AG04449 (cell line): ENCODE measurements around the gene MFSD2B.

Experiments used
- CTCF ChIA-PET: fragments of 350-600 bp; formaldehyde crosslinking; extraction: SDS; loops from one replicate; lab custom pipeline; 2021; ENCODE audit warnings: antibody characterized with exemption; lab: Yijun Ruan, JAX
- POLR2A ChIA-PET: fragments of 400-600, 350-600 bp; formaldehyde crosslinking; extraction: SDS; loops from one replicate; lab custom pipeline; 2020; ENCODE audit warnings: antibody characterized with exemption, inconsistent platforms; lab: Yijun Ruan, JAX
- DNase-seq: peaks from one replicate; pipeline ENCODE4 v3.0.0-alpha.2; 2010; ENCODE audit warnings: low read depth, low spot score
- H3K4me3 ChIP-seq: 2 replicates; pipeline ENCODE4 v1.5.1; 2011; ENCODE audit warnings: low read depth, mild to moderate bottlenecking, control low read depth, low read length
- TF ChIP-seq, protein P1 (sequence below): IDR thresholded peaks from one replicate; pipeline ENCODE4 v1.5.1; 2011; ENCODE audit warnings: mild to moderate bottlenecking, moderate library complexity, low read length, control low read depth, inconsistent platforms; ENCODE audit not compliant: insufficient read depth; ENCODE audit errors: missing control alignments

MFSD2B gene

GRCh38 chr2:24022324-24022974, 12.6 kb downstream of the MFSD2B start:
- no peak overlapping the region for H3K4me3 ChIP-seq
- POLR2A ChIA-PET: no interaction called here
- CTCF ChIA-PET: interaction anchor here (2.0 kb wide), 1 partner anchor 198 kb away, joined by 6 read pairs; no protein-coding TSS in a partner anchor
- TF ChIP-seq, protein P1, sequence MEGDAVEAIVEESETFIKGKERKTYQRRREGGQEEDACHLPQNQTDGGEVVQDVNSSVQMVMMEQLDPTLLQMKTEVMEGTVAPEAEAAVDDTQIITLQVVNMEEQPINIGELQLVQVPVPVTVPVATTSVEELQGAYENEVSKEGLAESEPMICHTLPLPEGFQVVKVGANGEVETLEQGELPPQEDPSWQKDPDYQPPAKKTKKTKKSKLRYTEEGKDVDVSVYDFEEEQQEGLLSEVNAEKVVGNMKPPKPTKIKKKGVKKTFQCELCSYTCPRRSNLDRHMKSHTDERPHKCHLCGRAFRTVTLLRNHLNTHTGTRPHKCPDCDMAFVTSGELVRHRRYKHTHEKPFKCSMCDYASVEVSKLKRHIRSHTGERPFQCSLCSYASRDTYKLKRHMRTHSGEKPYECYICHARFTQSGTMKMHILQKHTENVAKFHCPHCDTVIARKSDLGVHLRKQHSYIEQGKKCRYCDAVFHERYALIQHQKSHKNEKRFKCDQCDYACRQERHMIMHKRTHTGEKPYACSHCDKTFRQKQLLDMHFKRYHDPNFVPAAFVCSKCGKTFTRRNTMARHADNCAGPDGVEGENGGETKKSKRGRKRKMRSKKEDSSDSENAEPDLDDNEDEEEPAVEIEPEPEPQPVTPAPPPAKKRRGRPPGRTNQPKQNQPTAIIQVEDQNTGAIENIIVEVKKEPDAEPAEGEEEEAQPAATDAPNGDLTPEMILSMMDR: no peak
- no peak for DNase-seq

GRCh38 chr2:24022975-24023575, 13.2 kb downstream of the MFSD2B start:
- DNase-seq: no peak
- TF ChIP-seq, protein P1: no peak
- ChIA-PET CTCF (interaction anchor here (1.7 to 2.0 kb wide), 2 partner anchors 10 to 199 kb away, joined by 5 to 6 read pairs; no protein-coding TSS in a partner anchor), POLR2A (no interaction called here)
- H3K4me3 ChIP-seq: no peak overlapping the region

GRCh38 chr2:24024018-24024417, 14.1 kb downstream of the MFSD2B start:
- DNase-seq: no peak
- no peak overlapping the region for H3K4me3 ChIP-seq
- ChIA-PET POLR2A (no interaction called here), CTCF (interaction anchor here (1.2 to 2.0 kb wide), 3 partner anchors 9 to 200 kb away, joined by 4 to 6 read pairs (median 5); no protein-coding TSS in a partner anchor)
- TF ChIP-seq, protein P1: peak; percentile 44

DNA sequence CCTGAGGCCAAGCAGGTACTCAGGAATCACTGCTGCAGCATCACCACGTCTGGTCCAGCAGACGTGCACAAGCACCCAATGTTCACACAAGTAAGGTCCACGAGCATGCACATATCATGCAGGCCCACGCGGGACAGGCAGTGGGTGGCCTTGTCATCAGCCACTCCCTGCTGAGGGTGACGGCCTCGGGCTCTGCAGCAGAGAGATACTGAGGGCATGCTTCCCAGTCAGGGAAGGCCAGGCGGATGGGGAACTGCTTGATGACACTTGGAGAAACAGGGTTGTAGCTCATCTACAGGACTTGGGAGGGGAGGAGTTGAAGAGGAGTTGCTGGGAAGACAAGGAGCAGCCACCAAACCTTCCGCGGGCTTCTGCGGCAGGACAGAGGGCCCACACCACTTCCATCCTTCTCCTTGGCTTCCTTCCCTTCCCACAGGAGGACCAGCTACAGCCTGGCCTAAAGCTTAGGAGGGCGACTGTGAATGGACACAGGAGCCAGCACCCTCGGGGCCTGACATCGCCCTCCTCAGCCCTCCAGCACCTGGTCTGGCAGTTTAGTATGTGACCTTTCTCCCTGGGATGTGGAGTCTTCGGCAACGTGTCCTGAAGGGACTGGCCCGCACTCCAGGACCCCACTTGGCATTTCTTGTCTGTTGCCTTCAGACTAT, 15.2 kb downstream of the MFSD2B start:
- CTCF ChIA-PET: interaction anchor here (1.2 to 1.7 kb wide), 2 partner anchors 8 to 10 kb away, joined by 4 to 5 read pairs; no protein-coding TSS in a partner anchor
- TF ChIP-seq, protein P1: no peak
- DNase-seq: no peak
- no peak overlapping the region for H3K4me3 ChIP-seq
- POLR2A ChIA-PET: no interaction called here

DNA sequence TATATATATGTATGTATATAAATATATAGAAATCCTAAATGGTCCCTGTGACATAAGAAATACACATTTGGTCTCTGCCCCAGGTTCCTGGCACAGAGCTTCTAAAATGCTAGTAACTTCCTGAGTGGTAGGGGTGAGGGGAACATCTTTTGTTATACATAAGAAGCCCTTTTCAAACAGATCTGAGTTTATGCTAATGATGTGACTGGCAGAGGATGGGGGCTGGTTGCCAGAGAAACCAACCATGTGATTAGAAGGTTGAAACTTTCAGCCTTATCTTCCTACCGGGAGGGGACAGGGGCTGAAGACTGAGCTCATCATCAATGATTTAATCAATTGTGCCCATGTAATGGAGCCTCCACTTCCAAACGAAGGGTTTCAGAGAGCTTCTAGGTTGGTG, 16.3 kb downstream of the MFSD2B start:
- TF ChIP-seq, protein P1: no peak
- H3K4me3 ChIP-seq: no peak overlapping the region
- no peak for DNase-seq
- CTCF ChIA-PET: no interaction called here
- POLR2A ChIA-PET: no interaction called here

- TF ChIP-seq, protein P1: no peak
- POLR2A ChIA-PET: interaction anchor here (0.7 kb wide), 1 partner anchor 9 kb away, joined by 3 read pairs; no protein-coding TSS in a partner anchor
- H3K4me3 ChIP-seq: no peak overlapping the region
- CTCF ChIA-PET: no interaction called here
- DNase-seq: no peak
Measured at GRCh38 chr2:24038786-24039499, 29.1 kb downstream of the MFSD2B start.
